ENCODE results near the gene EYA3.

The EYA3 gene

DNA sequence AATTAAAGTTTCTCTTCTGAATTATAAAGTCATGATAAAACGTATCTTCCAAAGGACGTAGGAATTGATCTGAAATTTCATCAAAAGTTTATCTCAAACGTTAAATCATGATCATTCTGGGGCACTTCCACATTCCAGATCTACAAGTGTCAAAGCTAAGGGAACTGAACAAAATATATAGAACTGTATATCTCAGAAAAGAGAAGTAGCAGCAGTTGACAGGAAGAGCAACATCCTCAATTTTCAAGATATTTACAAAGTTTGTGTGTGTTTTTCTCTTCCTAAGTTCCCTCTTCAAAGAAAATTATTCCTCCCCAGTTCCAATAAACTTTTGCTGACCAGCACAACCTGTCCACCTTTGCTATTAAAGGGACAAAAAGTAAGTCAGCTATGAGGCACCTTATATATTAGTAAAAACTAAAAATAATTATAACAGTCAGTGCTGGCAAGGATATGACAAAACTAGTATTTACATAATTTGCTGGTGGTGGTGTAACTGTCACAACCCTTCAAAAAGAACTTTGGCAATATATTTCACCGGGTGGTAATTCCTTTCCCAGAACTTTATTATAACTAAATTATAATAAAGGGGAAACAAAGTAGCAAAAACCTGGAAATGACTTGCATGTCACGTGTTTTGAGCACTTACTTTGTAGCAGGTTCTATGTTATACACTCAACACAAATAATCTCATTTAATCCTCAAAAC is 38.5 kb upstream of the EYA3 start:
- Histone ChIP-seq H3K9ac (ENCODE audit: low read depth, low read length) (no peak overlapping the region), H3K4me1 (ENCODE audit: insufficient read depth, low read length) (no peaks in the 10 kb centered on the region), H3K27ac (ENCODE audit: low read depth, low read length) (no peak overlapping the region), H3K9me3 (ENCODE audit: insufficient read depth, low read depth, low read length) (no peaks in the 10 kb centered on the region), H3K36me3 (ENCODE audit: insufficient read depth, low read length) (no peaks in the 10 kb centered on the region), H3K27me3 (ENCODE audit: insufficient read depth, low read length) (no peaks in the 10 kb centered on the region), H3K4me3 (ENCODE audit: low read length) (no peak overlapping the region)
- WGBS, result 89% methylated on average over 4 of the region's 5 CpGs

DNA sequence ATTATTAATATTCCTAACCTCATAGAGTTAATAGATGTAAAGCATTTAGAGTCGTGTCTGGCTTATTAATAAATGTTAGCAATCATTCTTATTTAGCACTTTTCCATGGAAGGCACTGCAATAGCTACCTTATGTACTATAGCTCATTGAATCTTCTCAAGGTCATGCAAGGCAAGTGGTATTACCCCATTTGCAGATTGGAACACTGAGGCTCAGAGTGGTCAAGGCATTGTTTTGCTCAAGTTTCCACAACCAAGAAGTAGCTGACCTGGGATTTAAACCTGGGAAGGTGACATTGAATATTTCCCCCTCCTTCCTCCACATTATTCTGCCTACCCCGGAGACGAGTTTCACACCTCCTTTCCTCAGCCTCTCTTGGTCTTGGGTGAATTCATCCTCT is 37.8 kb upstream of the EYA3 start:
- H3K4me1 ChIP-seq (ENCODE audit: insufficient read depth, low read length), result no peaks in the 10 kb centered on the region

DNA sequence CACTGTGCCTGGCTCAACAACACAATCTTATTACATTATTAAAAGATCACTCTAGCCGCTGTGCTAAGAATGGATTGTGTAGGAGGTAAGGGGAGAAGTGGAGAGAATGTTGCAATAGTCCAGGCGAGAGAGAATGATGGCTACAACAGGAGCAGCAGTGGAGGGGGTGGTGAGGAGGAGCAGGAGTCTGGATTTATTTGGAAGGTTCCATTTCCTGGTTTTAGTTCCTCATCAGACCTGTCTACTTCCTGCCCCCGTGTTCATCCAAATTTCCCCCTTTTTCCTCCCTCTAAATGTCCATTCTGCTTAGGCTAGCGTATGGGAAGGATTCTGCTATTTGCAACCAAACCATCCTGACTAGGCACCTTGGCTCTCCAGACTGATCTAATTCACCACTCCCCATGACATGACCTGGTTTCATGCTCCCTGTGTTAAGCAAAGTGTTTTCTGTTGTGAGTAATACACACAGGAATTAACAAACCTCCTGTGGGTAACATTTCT is 35.1 kb upstream of the EYA3 start:
- no peak overlapping the region for H3K27ac ChIP-seq (ENCODE audit: low read depth, low read length)
- no peaks in the 10 kb centered on the region for H3K9me3 ChIP-seq (ENCODE audit: insufficient read depth, low read depth, low read length)
- H3K36me3 ChIP-seq (ENCODE audit: insufficient read depth, low read length), result no peaks in the 10 kb centered on the region
- H3K9ac ChIP-seq (ENCODE audit: low read depth, low read length), result no peak overlapping the region
- no peaks in the 10 kb centered on the region for H3K27me3 ChIP-seq (ENCODE audit: insufficient read depth, low read length)
- H3K4me3 ChIP-seq (ENCODE audit: low read length), result no peak overlapping the region
- no peaks in the 10 kb centered on the region for H3K4me1 ChIP-seq (ENCODE audit: insufficient read depth, low read length)
- 93% methylated on average over 4 of the region's 4 CpGs for WGBS

More for the DNA sequence above, 37.8 kb upstream of the EYA3 start:
- H3K9me3 ChIP-seq (ENCODE audit: insufficient read depth, low read depth, low read length), result no peaks in the 10 kb centered on the region
- no peaks in the 10 kb centered on the region for H3K27me3 ChIP-seq (ENCODE audit: insufficient read depth, low read length)
- H3K27ac ChIP-seq (ENCODE audit: low read depth, low read length), result no peak overlapping the region
- no peak overlapping the region for H3K4me3 ChIP-seq (ENCODE audit: low read length)
- H3K36me3 ChIP-seq (ENCODE audit: insufficient read depth, low read length), result no peaks in the 10 kb centered on the region
- 78% methylated on average over 3 of the region's 3 CpGs for WGBS
- no peak overlapping the region for H3K9ac ChIP-seq (ENCODE audit: low read depth, low read length)

DNA sequence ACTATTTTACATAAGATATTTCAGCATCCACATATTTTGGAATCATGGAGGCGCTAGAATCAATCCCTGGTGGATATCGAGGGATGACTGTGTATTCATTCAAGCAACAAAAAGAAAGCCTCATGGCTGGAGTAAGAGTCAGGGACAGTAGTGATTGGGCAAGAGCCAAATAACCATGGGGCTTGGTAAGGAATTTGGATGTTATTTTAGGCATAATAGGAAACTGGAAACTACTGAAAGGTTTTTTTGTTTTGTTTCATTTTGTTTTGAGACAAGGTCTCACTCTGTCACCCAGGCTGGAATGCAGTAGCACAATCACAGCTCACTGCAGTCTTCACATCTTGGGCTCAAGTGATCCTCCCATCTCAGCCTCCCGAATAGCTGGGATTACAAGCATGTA is 33.8 kb upstream of the EYA3 start:
- WGBS, result 94% methylated on average over 3 of the region's 3 CpGs
- no peaks in the 10 kb centered on the region for H3K36me3 ChIP-seq (ENCODE audit: insufficient read depth, low read length)
- no peak overlapping the region for H3K27ac ChIP-seq (ENCODE audit: low read depth, low read length)
- H3K9me3 ChIP-seq (ENCODE audit: insufficient read depth, low read depth, low read length), result no peaks in the 10 kb centered on the region
- no peaks in the 10 kb centered on the region for H3K27me3 ChIP-seq (ENCODE audit: insufficient read depth, low read length)
- H3K4me1 ChIP-seq (ENCODE audit: insufficient read depth, low read length), result no peaks in the 10 kb centered on the region
- H3K4me3 ChIP-seq (ENCODE audit: low read length), result no peak overlapping the region
- H3K9ac ChIP-seq (ENCODE audit: low read depth, low read length), result no peak overlapping the region

DNA sequence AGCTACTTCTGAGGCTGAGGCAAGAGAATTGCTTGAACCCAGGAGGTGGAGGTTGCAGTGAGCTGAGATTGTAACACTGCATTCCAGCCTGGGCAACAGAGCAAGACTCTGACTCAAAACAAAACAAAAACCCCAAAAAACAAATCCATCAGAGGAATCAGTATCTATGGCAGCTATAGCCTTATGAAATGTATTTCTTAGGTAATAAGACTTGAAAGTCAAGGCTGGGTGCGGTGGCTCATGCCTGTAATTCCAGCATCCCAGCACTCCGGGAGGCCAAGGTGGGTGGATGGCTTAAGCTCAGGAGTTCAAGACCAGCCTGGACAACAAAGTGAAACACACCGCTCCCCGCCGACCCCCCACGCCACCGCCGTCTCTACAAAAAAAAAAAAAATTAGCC is 31.1 kb upstream of the EYA3 start:
- Histone ChIP-seq H3K9me3 (ENCODE audit: insufficient read depth, low read depth, low read length) (no peaks in the 10 kb centered on the region), H3K36me3 (ENCODE audit: insufficient read depth, low read length) (no peaks in the 10 kb centered on the region), H3K27ac (ENCODE audit: low read depth, low read length) (no peak overlapping the region), H3K27me3 (ENCODE audit: insufficient read depth, low read length) (no peaks in the 10 kb centered on the region), H3K4me1 (ENCODE audit: insufficient read depth, low read length) (no peaks in the 10 kb centered on the region), H3K4me3 (ENCODE audit: low read length) (no peak overlapping the region), H3K9ac (ENCODE audit: low read depth, low read length) (no peak overlapping the region)
- WGBS, result 97% methylated on average over 8 of the region's 8 CpGs

DNA sequence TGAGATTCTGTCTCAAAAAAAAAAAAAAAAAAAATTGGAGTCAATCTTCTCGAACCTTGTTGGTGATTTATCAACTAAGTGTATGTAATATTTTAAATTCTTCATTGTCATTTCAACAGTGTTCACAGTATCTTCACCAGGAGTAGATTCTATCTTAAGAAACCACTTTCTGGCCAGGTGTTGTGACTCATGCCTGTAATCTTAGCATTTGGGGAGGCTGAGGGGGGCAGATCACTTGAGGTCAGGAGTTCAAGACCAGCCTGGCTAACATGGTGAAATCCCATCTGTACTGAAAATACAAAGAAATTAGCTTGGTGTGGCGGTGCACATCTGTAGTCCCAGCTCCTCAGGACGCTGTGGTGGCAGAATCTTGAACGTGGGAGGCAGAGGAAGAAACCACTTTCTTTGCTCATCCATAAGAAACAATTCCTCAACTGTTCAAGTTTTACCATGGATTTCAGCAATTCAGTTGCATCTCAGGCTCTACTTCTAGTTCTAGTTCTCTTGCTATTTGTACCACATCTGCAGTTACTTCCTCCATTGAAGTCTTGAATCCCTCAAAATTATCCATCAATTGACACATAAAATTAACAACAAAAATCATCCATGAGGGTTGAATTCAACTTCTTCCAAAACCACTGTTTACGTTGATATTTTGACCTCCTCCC is 30.4 kb upstream of the EYA3 start:
- no peaks in the 10 kb centered on the region for H3K27me3 ChIP-seq (ENCODE audit: insufficient read depth, low read length)
- H3K4me3 ChIP-seq (ENCODE audit: low read length), result no peak overlapping the region
- H3K27ac ChIP-seq (ENCODE audit: low read depth, low read length), result no peak overlapping the region
- H3K9ac ChIP-seq (ENCODE audit: low read depth, low read length), result no peak overlapping the region
- H3K9me3 ChIP-seq (ENCODE audit: insufficient read depth, low read depth, low read length), result no peaks in the 10 kb centered on the region
- 91% methylated on average over 4 of the region's 5 CpGs for WGBS
- no peaks in the 10 kb centered on the region for H3K36me3 ChIP-seq (ENCODE audit: insufficient read depth, low read length)
- no peaks in the 10 kb centered on the region for H3K4me1 ChIP-seq (ENCODE audit: insufficient read depth, low read length)

DNA sequence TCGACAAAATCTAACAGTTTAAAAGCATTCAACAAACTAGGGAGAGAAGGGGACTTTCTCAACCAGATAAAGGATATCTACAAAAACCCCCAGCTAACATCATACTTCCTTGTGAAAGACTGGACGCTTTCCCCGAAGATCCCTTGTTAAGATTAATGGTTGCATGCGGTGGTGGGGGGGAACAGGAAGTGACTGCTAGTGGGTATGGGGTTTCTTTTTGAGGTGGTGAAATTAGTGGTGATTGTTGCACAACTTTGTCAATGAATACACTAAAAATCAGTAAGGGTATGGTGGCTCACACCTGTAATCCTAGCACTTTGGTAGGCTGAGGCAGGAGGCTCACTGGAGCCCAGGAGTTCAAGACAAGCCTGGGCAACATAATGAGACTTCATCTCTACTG is 26.9 kb upstream of the EYA3 start:
- no peak overlapping the region for H3K9ac ChIP-seq (ENCODE audit: low read depth, low read length)
- H3K36me3 ChIP-seq (ENCODE audit: insufficient read depth, low read length), result no peaks in the 10 kb centered on the region
- H3K4me3 ChIP-seq (ENCODE audit: low read length), result no peak overlapping the region
- 90% methylated on average over 4 of the region's 4 CpGs for WGBS
- no peaks in the 10 kb centered on the region for H3K4me1 ChIP-seq (ENCODE audit: insufficient read depth, low read length)
- no peaks in the 10 kb centered on the region for H3K9me3 ChIP-seq (ENCODE audit: insufficient read depth, low read depth, low read length)
- H3K27me3 ChIP-seq (ENCODE audit: insufficient read depth, low read length), result no peaks in the 10 kb centered on the region
- H3K27ac ChIP-seq (ENCODE audit: low read depth, low read length), result no peak overlapping the region

DNA sequence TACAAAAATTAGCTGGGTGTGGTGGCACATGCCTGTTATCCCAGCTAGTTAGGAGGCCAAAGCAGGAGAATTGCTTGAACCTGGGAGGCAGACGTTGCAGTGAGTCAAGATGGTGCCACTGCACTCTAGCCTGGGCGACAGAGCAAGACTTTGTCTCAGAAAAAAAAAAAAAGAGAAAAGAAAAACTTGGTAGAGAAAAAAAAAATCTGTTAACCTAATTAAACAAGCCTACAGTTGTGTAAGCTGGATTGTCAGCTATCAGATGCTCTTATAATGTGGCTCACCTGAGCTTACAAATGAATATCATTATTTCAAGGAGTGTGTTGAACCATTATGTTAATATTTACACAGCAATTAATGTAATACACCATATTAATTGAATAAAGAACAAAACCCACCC is 26.4 kb upstream of the EYA3 start:
- no peaks in the 10 kb centered on the region for H3K36me3 ChIP-seq (ENCODE audit: insufficient read depth, low read length)
- H3K4me1 ChIP-seq (ENCODE audit: insufficient read depth, low read length), result no peaks in the 10 kb centered on the region
- no peak overlapping the region for H3K9ac ChIP-seq (ENCODE audit: low read depth, low read length)
- H3K27ac ChIP-seq (ENCODE audit: low read depth, low read length), result no peak overlapping the region
- no peaks in the 10 kb centered on the region for H3K9me3 ChIP-seq (ENCODE audit: insufficient read depth, low read depth, low read length)
- whole genome bisulfite sequencing, result 95% methylated on average over 2 of the region's 2 CpGs
- H3K4me3 ChIP-seq (ENCODE audit: low read length), result no peak overlapping the region
- H3K27me3 ChIP-seq (ENCODE audit: insufficient read depth, low read length), result no peaks in the 10 kb centered on the region

DNA sequence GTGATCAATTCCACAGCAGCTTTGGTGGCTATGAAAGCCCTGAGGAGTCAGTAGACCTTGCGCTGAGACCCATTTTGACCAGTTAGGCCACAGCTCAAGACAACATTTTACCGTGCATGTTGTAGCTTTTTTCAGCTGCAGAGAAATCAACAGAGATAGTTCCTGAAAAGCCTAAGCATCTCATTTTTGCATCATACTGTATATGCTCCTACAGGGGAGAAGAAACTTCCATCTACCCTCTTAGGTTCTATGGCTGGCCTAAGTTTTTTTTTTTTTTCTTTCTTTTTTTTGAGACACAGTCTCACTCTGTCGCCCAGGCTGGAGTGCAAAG is 24.8 kb upstream of the EYA3 start:
- no peak overlapping the region for H3K4me3 ChIP-seq (ENCODE audit: low read length)
- WGBS, result 92% methylated on average over 3 of the region's 3 CpGs
- H3K36me3 ChIP-seq (ENCODE audit: insufficient read depth, low read length), result no peaks in the 10 kb centered on the region
- no peaks in the 10 kb centered on the region for H3K9me3 ChIP-seq (ENCODE audit: insufficient read depth, low read depth, low read length)
- H3K27ac ChIP-seq (ENCODE audit: low read depth, low read length), result no peak overlapping the region
- H3K4me1 ChIP-seq (ENCODE audit: insufficient read depth, low read length), result no peaks in the 10 kb centered on the region
- H3K9ac ChIP-seq (ENCODE audit: low read depth, low read length), result no peak overlapping the region
- H3K27me3 ChIP-seq (ENCODE audit: insufficient read depth, low read length), result no peaks in the 10 kb centered on the region

DNA sequence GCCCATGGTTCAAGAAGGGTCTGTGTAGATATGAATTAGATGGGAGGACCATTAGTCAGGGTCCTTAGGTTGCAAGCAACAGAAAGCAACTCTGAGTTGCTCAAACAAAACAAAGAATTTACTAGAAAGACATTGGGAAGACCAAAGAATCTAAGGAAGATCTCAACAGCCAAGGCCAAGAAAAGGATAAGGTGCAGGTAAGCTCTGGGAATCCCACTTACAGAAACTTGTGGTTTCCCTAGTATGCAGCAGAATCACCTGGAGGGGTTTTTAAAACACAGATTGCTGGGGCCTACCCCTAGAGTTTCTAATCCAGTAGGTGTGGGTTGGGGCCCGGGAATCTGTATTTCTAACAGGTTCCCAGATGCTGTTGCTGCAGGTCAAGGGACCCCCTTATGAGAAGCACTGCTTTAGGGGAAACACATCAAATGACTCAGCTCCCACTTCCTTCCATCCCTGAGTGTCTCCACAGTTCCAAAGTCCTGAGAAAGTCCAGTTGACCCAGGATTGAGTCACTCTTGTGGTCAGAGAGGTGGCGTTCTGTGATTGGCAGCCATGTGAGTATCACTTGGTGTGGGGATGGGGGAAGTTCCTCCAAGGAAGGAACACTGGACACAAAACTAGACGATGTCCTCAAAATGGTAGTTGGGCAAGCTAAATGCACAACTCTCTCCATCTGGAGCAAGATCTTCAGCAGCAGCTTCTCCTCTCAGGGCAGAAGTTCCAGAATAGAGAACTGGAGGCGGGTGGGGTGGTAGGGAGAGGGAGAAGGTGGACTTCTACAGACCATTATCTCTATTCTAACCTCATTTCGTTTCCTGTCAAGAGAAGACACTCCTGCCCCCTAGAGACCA is 24.2 kb upstream of the EYA3 start:
- no peaks in the 10 kb centered on the region for H3K27me3 ChIP-seq (ENCODE audit: insufficient read depth, low read length)
- H3K4me3 ChIP-seq (ENCODE audit: low read length), result no peak overlapping the region
- H3K9ac ChIP-seq (ENCODE audit: low read depth, low read length), result no peak overlapping the region
- H3K9me3 ChIP-seq (ENCODE audit: insufficient read depth, low read depth, low read length), result no peaks in the 10 kb centered on the region
- H3K4me1 ChIP-seq (ENCODE audit: insufficient read depth, low read length), result no peaks in the 10 kb centered on the region
- no peak overlapping the region for H3K27ac ChIP-seq (ENCODE audit: low read depth, low read length)
- WGBS, result 85% methylated on average over 4 of the region's 5 CpGs
- H3K36me3 ChIP-seq (ENCODE audit: insufficient read depth, low read length), result no peaks in the 10 kb centered on the region

DNA sequence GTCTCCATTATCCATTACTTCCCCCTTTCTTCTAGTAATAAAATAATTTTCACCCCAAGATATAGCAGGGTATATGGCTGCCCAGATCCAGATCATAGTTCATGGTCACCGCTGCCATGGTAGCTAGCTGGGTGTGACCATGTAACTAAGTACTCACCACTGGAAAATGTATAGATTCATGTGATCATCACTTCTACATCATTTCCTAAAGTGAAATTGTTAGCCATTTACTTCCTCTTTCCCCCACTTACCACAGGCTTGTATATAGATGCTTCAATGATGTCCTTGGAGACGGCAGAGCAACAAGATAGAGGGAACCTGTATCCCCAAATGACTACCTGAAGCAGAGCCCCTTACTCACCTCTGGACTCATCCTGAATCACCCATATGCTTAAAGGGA is 22.7 kb upstream of the EYA3 start:
- H3K27me3 ChIP-seq (ENCODE audit: insufficient read depth, low read length), result no peaks in the 10 kb centered on the region
- H3K4me3 ChIP-seq (ENCODE audit: low read length), result no peak overlapping the region
- 93% methylated on average over 2 of the region's 2 CpGs for WGBS

More for the DNA sequence above, 22.7 kb upstream of the EYA3 start:
- Histone ChIP-seq H3K4me1 (ENCODE audit: insufficient read depth, low read length) (no peaks in the 10 kb centered on the region), H3K9me3 (ENCODE audit: insufficient read depth, low read depth, low read length) (no peaks in the 10 kb centered on the region), H3K36me3 (ENCODE audit: insufficient read depth, low read length) (no peaks in the 10 kb centered on the region), H3K27ac (ENCODE audit: low read depth, low read length) (no peak overlapping the region), H3K9ac (ENCODE audit: low read depth, low read length) (no peak overlapping the region)
